Measurements from ENCODE around the gene ANKH. TPM values are rescaled to one million over a fixed set of nuclear protein-coding genes. Genes with fewer than 3 reads are reported as not detected.
A peak's percentile ranks its signal among the peaks of the same experiment; 100 is the strongest.

Gene ANKH
- total and polyA plus RNA-seq, 10 donors = 9.0 to 87.3 (median 46.7) TPM

DNA sequence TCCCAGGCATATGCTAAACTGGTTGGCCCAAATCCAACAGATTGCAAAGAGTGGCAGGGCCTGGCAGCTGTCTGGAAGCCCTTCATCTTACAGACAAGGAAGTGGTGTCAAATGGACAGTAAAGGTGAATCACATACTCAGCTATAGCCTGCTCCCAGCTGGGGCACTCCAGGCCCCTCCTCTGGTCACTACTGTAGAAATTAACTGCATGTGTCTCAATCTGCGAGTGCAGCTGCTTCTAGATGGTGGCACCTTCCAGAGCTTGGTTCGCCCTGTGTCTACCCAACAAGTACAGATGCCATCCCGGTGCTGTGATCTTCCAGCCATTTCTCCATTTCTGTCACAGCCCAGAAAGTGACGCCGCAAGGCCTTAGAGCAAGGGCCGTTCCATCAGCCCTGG, 156.9 kb downstream of the ANKH start:
- H3K4me1 ChIP-seq = no peaks in the 10 kb centered on the region
- no peak overlapping the region for H3K4me3 ChIP-seq
- H3K36me3 ChIP-seq = peaks cover 0 to 85% (median 62%) of the 10 kb centered on the region in 6 donors
- H3K27ac ChIP-seq = no peak overlapping the region
- 95 to 98% (median 97%) methylated on average over 6 of the region's 6 CpGs for WGBS, 5 donors
- DNase-seq = no peak
- no peaks in the 10 kb centered on the region for H3K27me3 ChIP-seq (replicated peaks in 1 of 7)
- TF ChIP-seq POLR2AphosphoS5 (IDR thresholded peaks at IDR 0.05) (no peak), CTCF (IDR thresholded peaks at IDR 0.05 in 8 of 11, conservative IDR thresholded peaks at IDR 0.05 in 3 of 11) (no peak), POLR2A (IDR thresholded peaks at IDR 0.05) (no peak)
- intact Hi-C loops (cut with DNase I; ENCODE audit: low total_unique reads) = no loop called here
- no peaks in the 10 kb centered on the region for H3K9me3 ChIP-seq

DNA sequence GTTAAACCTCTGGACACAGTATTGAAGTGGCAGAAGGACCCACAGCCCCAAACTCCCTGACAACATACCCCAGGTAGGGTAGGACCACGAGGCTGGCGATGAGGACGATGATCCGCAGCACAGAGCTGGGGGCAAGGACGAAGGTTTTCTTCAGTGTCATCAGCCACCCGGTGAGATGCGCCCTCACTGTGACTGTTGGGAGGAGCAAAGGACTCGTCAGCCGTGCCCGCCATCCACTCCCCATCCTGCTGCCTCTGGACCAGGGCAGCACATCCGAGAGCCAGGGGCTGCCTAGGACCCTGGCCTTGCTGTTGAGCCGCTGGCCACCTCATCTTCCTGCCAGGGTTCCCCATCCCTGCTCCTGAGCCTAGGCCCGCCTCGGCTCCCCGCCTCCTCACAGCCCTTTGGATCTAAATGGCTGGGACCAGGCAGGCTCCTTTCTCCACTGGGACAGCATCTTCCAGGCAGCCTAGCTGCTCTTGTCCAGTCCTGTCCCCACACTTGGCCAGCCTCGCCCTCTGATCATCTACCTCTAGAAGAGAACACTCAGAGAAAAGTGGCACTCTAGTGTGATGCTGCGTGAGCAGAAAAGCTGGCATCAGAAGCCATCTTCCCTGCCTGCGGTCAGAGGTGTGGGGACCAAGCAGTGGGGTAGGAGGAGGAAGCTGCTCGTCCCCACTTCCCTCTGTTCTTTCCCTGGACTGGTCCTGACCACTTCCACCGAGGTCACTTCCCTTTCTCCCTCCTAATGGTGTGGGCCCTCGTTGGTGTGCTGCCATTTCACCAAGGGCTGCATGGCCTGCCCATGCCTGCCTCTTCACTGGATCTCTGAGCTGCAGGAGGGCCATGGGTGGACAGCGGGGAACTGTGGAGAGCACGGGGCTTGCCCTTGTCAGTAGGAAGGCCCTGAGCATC, 157.8 kb downstream of the ANKH start:
- Histone ChIP-seq H3K4me3 (no peak overlapping the region), H3K27me3 (replicated peaks in 1 of 7) (no peaks in the 10 kb centered on the region), H3K27ac (no peak overlapping the region), H3K4me1 (no peaks in the 10 kb centered on the region), H3K36me3 (peaks cover 0 to 94% (median 71%) of the 10 kb centered on the region in 6 donors), H3K9me3 (no peaks in the 10 kb centered on the region)
- WGBS, 5 donors = 88 to 92% (median 89%) methylated on average over 17 to 23 of the region's 23 CpGs
- TF ChIP-seq CTCF (IDR thresholded peaks at IDR 0.05 in 8 of 11, conservative IDR thresholded peaks at IDR 0.05 in 3 of 11) (no peak), POLR2AphosphoS5 (IDR thresholded peaks at IDR 0.05) (peak in 2 of 3 donors; percentile 19 to 48), POLR2A (IDR thresholded peaks at IDR 0.05) (no peak)
- intact Hi-C loops (cut with DNase I; ENCODE audit: low total_unique reads) = no loop called here
- DNase-seq = no peak

DNA sequence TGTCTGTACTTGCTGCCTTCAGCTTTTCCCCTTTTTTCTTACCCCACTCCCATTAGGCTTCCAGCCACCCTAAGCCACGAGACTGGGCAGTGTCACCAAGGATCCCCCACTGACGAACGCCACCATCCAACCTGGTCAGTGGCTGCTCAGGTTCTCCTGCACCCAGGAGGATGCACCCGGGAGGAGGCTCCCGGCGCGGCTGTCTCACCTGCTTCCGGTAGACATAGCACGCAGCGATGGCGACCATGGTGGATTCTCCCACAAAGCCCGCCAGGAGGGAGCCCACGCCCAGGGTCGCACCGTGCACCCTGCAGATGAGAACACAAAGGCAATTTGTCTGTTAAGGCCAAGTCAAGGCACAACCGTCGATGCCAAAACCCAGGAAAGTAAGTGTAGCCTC, 158.9 kb downstream of the ANKH start:
- Histone ChIP-seq H3K27me3 (replicated peaks in 1 of 7) (no peaks in the 10 kb centered on the region), H3K4me3 (no peak overlapping the region), H3K36me3 (peaks cover 0 to 100% (median 72%) of the 10 kb centered on the region in 6 donors), H3K27ac (no peak overlapping the region), H3K9me3 (no peaks in the 10 kb centered on the region), H3K4me1 (peaks cover 0 to 10% (median 0%) of the 10 kb centered on the region in 6 donors)
- 97 to 98% (median 97%) methylated on average over 17 of the region's 17 CpGs for WGBS, 5 donors
- intact Hi-C loops (cut with DNase I; ENCODE audit: low total_unique reads) = no loop called here
- no peak for TF ChIP-seq POLR2A (IDR thresholded peaks at IDR 0.05)
- TF ChIP-seq POLR2AphosphoS5 (IDR thresholded peaks at IDR 0.05) = peak in 1 of 3 donors; percentile 48
- no peak for DNase-seq

- intact Hi-C loops (cut with DNase I; ENCODE audit: low total_unique reads) = no loop called here
- Histone ChIP-seq H3K27me3 (replicated peaks in 1 of 7) (no peaks in the 10 kb centered on the region), H3K36me3 (peaks cover 0 to 100% (median 72%) of the 10 kb centered on the region in 6 donors), H3K4me1 (peaks cover under 1 to 15% (median 5%) of the 10 kb centered on the region in 6 donors), H3K4me3 (no peak overlapping the region), H3K9me3 (no peaks in the 10 kb centered on the region), H3K27ac (no peak overlapping the region)
- WGBS, 5 donors = 86 to 95% (median 93%) methylated on average over 11 of the region's 11 CpGs
- TF ChIP-seq CTCF (IDR thresholded peaks at IDR 0.05 in 8 of 11, conservative IDR thresholded peaks at IDR 0.05 in 3 of 11) (no peak), POLR2AphosphoS5 (IDR thresholded peaks at IDR 0.05) (peak in 1 of 3 donors; percentile 36)
- no peak for DNase-seq
Measured at GRCh38 chr5:14712131-14712530, 159.4 kb downstream of the ANKH start.
